Endothelial cell of umbilical vein (primary cell): Measurements from ENCODE around the gene CTPS1. TPM values are rescaled to one million over a fixed set of nuclear protein-coding genes. Genes with fewer than 3 reads are reported as not detected.

Experiments
- BruUV-seq: library from RNA; stranded (reverse); fragments of 400-500 nt; replicated peaks from 2 replicates; lab custom pipeline; 2021; lab: Mats Ljungman, UMichigan
- CTCF ChIA-PET: fragments of 300-600, 350-600 bp; sonication (Branson Sonifier 250); formaldehyde crosslinking; loops from one replicate; lab custom pipeline; 2021; ENCODE audit warnings: antibody characterized with exemption, inconsistent platforms; lab: Charles Lee
- POLR2A ChIA-PET: fragments of 300-600, 350-600 bp; sonication (Branson Sonifier 250); formaldehyde crosslinking; loops from one replicate; lab custom pipeline; 2021; ENCODE audit warnings: antibody characterized with exemption, inconsistent platforms; lab: Charles Lee
- DNase-seq: peaks from one replicate; pipeline ENCODE4 v3.0.0-alpha.2; 2011; ENCODE audit warnings: low read depth, low spot score
- FAIRE-seq: peaks from 2 replicates; lab custom pipeline; 2011; peaks lifted over from hg19 to GRCh38; lab: Jason Lieb, UNC
- H2AFZ ChIP-seq: 2 replicates; pipeline ENCODE4 v1.6.0; 2012; ENCODE audit warnings: low read depth, low read length, control low read depth, inconsistent platforms
- H3K27ac ChIP-seq: 2 replicates; pipeline ENCODE4 v1.5.1; 2011; ENCODE audit warnings: low read depth, mild to moderate bottlenecking, control low read depth, low read length, moderate library complexity; ENCODE audit not compliant: insufficient read depth
- H3K27me3 ChIP-seq, 2 experiments: 2 replicates each; pipeline versions ENCODE4 v1.6.0 to v1.6.1; 2011; ENCODE audit warnings: low read length in 2 of 2, mixed read lengths in 1 of 2; ENCODE audit not compliant: control insufficient read depth in 2 of 2, insufficient read depth in 2 of 2
- H3K36me3 ChIP-seq, 2 experiments: 2 replicates in 1 of 2; 3 replicates in 1 of 2; pipeline ENCODE4 v1.5.1; 2011; ENCODE audit warnings: low read length in 2 of 2, mild to moderate bottlenecking in 1 of 2, moderate library complexity in 1 of 2; ENCODE audit not compliant: control insufficient read depth in 2 of 2, insufficient read depth in 2 of 2; ENCODE audit errors: extremely low read depth in 1 of 2
- H3K4me1 ChIP-seq: 3 replicates; pipeline ENCODE4 v1.5.1; 2011; ENCODE audit warnings: mild to moderate bottlenecking, low read length; ENCODE audit not compliant: control insufficient read depth, insufficient read depth; ENCODE audit errors: extremely low read depth
- H3K4me2 ChIP-seq: 2 replicates; pipeline ENCODE4 v1.6.1; 2011; ENCODE audit warnings: low read length, control low read depth, mixed read lengths; ENCODE audit not compliant: insufficient read depth
- H3K4me3 ChIP-seq, 3 experiments: fragments of 200-600 bp in 1 of 3; sonication (generic), shearing (Covaris generic) in 1 of 3; replicated peaks in 1 of 3; 2 replicates each; pipeline ENCODE4 v1.5.1; 2011 to 2016; ENCODE audit warnings: control low read depth in 3 of 3, low read length in 3 of 3, mild to moderate bottlenecking in 2 of 3, inconsistent platforms in 1 of 3, low read depth in 1 of 3, moderate library complexity in 1 of 3; ENCODE audit not compliant: insufficient read depth in 1 of 3
- H3K79me2 ChIP-seq: 2 replicates; pipeline ENCODE4 v1.6.0; 2012; ENCODE audit warnings: low read length, inconsistent platforms; ENCODE audit not compliant: control insufficient read depth, insufficient read depth
- H3K9ac ChIP-seq: replicated peaks from 2 replicates; pipeline ENCODE3; 2011; ENCODE audit warnings: low read length, control low read depth; ENCODE audit not compliant: insufficient read depth; ENCODE audit errors: extremely low read depth
- H3K9me1 ChIP-seq: replicated peaks from 3 replicates; pipeline ENCODE4 v1.6.0; 2011; ENCODE audit warnings: mild to moderate bottlenecking, low read length; ENCODE audit not compliant: control insufficient read depth, insufficient read depth; ENCODE audit errors: extremely low read depth
- H3K9me3 ChIP-seq: replicated peaks from 2 replicates; pipeline ENCODE4 v1.5.1; 2012; ENCODE audit warnings: low read length, inconsistent platforms; ENCODE audit not compliant: control insufficient read depth, insufficient read depth
- H4K20me1 ChIP-seq: replicated peaks from 2 replicates; pipeline ENCODE3; 2011; ENCODE audit warnings: mild to moderate bottlenecking, low read length; ENCODE audit not compliant: control insufficient read depth, insufficient read depth; ENCODE audit errors: extremely low read depth
- CTCF ChIP-seq, 2 donors: IDR thresholded peaks; 1 replicate in 1 of 2; 2 replicates in 1 of 2; pipeline ENCODE4 v1.5.1; 2011; ENCODE audit warnings: low read length in 2 of 2, mild to moderate bottlenecking in 2 of 2, moderate library complexity in 2 of 2, control low read depth in 1 of 2, inconsistent platforms in 1 of 2, low read depth in 1 of 2; ENCODE audit not compliant: insufficient read depth in 1 of 2; ENCODE audit errors: extremely low read depth in 1 of 2
- EZH2 ChIP-seq: IDR thresholded peaks from 2 replicates; pipeline ENCODE4 v1.6.1; 2012; ENCODE audit warnings: borderline replicate concordance, low read depth, mild to moderate bottlenecking, moderate library complexity, low read length, inconsistent platforms; ENCODE audit not compliant: severe bottlenecking
- FOS ChIP-seq: IDR thresholded peaks from 2 replicates; pipeline ENCODE4 v1.6.1; 2011; ENCODE audit warnings: mild to moderate bottlenecking, low read length, moderate library complexity, borderline replicate concordance; ENCODE audit not compliant: insufficient read depth
- GATA2 ChIP-seq: IDR thresholded peaks from 2 replicates; pipeline ENCODE4 v1.7.0; 2011; ENCODE audit warnings: low read depth, mild to moderate bottlenecking, moderate library complexity, mixed read lengths, low read length; ENCODE audit not compliant: insufficient read length, insufficient read depth
- JUN ChIP-seq: IDR thresholded peaks from 2 replicates; pipeline ENCODE4 v1.6.1; 2011; ENCODE audit warnings: borderline replicate concordance, low read depth; ENCODE audit not compliant: insufficient read length, insufficient read depth
- MAX ChIP-seq: IDR thresholded peaks from 2 replicates; pipeline ENCODE4 v1.6.1; 2011; ENCODE audit not compliant: insufficient read depth, insufficient read length
- MYC ChIP-seq: IDR thresholded peaks from one replicate; pipeline ENCODE4 v1.6.1; 2011; ENCODE audit warnings: mild to moderate bottlenecking, low read depth, low read length
- POLR2A ChIP-seq: IDR thresholded peaks from 2 replicates; pipeline ENCODE4 v1.6.1; 2012; ENCODE audit warnings: low read depth, mild to moderate bottlenecking, control low read depth, low read length
- POLR2AphosphoS5 ChIP-seq: IDR thresholded peaks from 2 replicates; pipeline ENCODE4 v1.6.1; 2012; ENCODE audit warnings: low read depth, mild to moderate bottlenecking, control low read depth, low read length, moderate library complexity; ENCODE audit not compliant: insufficient read depth
- dilution Hi-C: fragments of 300-500 bp; cut with MboI; formaldehyde crosslinking; loops from one replicate; pipeline ENCODE4 v1.15.0; 2019; ENCODE audit warnings: low sequenced_read_pairs; ENCODE audit not compliant: extremely low pct_ligation_motif_present
- intact Hi-C: fragments of 100-400 bp; cut with micrococcal nuclease; formaldehyde crosslinking; loops from one replicate; pipeline ENCODE4 v1.10.0; 2022
- polyA plus RNA-seq, 4 experiments: library from polyadenylated mRNA; depleted of rRNA in 3 of 4; stranded (reverse) in 3 of 4; unstranded in 1 of 4; fragments of >200 nt; gene quantifications; 2 replicates each; pipeline versions ENCODE4 v1.2.1 to v1.2.3, GENCODE V29; 2011 to 2012; ENCODE audit warnings: missing spikeins in 1 of 4
- total RNA-seq: library from RNA; stranded (reverse); gene quantifications from 2 replicates; pipeline ENCODE4 v1.2.3, GENCODE V29; 2021

The CTPS1 gene
- total and polyA plus RNA-seq, 2 donors (not counting 3 experiments of a cell fraction or from before 2014, with no cell fraction given) = 24.9 to 65.8 TPM

DNA sequence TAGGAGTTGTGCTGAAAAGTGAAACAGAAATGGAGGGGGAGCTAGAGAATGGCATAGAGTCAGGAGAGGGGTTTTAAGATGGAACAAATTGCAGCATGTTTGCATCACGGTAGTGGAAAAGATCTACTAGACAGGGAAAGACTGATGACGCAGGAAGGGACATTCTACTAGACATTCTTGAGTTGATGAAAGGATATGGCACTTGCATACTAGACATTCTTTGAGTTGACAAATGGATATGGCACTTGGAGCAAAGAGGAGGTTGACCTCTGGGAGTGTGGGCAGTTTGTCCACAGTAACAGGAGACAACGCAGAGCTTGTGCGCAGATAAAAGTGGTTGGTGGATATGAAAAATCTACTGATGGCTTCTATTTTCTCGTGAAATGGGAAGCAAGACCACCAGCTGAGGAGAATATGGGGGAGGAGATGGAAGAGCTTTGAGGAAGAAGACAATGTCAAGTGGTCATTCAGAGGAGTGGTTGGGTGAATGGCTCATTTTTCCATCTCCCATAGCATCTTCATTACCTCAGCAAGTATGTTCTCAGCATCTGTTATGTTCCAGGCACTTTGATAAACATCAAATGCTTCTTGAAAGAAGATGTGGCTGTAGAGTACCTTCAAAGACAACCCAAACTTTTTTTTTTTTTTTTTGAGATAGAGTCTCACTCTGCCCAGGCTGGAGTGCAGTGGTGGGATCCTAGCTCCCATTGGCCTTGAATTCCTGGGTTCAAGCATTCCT is 2.4 kb upstream of the CTPS1 start:
- Histone ChIP-seq H3K4me2 (no peak overlapping the region), H4K20me1 (no peaks in the 10 kb centered on the region), H2AFZ (no peak overlapping the region), H3K4me1 (peaks cover 18% of the 10 kb centered on the region), H3K4me3 (no peak overlapping the region), H3K27me3 (no peaks in the 10 kb centered on the region), H3K36me3 (no peaks in the 10 kb centered on the region), H3K27ac (no peak overlapping the region), H3K9me3 (no peaks in the 10 kb centered on the region), H3K79me2 (peaks cover 21% of the 10 kb centered on the region), H3K9ac (no peak overlapping the region), H3K9me1 (no peaks in the 10 kb centered on the region)
- ChIA-PET POLR2A (no interaction called here), CTCF (interaction anchor here (0.7 to 1.5 kb wide), 2 partner anchors 24 to 29 kb away, joined by 3 to 4 read pairs; no protein-coding TSS in a partner anchor)
- no TSS peak for BruUV-seq
- intact Hi-C loops (no loop called here), dilution Hi-C loops (no loop called here)
- FAIRE-seq (no peak), DNase-seq (no peak)
- TF ChIP-seq CTCF (IDR thresholded peaks at IDR 0.05; ENCODE audit: extremely low read depth in 1 of 2, insufficient read depth in 1 of 2, low read depth in 1 of 2, low read length in 2 of 2) (no peak), EZH2 (no peak), GATA2 (no peak), POLR2AphosphoS5 (no peak), FOS (no peak), MYC (no peak), JUN (no peak), MAX (no peak), POLR2A (no peak)
